Suppressor macrophage treated with lipopolysaccharide for 4 hours (primary cell): ENCODE data around the gene TP53RK.

Source experiments
- DNase-seq: peaks from one replicate; pipeline ENCODE4 v3.0.0-alpha.2; 2020

TP53RK gene

GRCh38 chr20:46689082-46689753 lies at the start of gene TP53RK:
Gene TP53RK, minus strand, starts transcription at chr20:46689444. Its CDS starts 30 bp downstream, at chr20:46689414.
- peak; percentile 100 for DNase-seq

GRCh38 chr20:46735436-46735835 lies 46.2 kb upstream of the TP53RK start:
- no peak for DNase-seq

DNA sequence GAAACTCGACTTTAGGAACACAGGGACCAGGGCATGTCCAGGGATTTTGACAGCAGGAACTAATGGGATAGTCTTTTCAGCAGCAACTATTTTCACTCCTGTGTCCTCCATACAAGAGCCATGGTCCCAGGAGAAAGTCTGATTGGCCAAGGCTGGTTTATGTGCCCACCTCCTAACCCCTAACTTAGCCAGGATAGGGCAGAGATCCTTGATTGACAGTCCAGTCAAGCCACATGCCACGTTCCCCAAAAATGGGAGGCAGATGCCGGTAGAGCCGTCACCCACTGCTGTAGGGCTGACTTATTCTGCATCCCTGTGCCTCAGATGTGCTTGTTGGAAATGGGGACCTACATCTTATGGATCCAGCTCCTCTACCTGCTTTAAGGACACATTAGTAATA lies 42.5 kb upstream of the TP53RK start:
- DNase-seq: no peak

DNA sequence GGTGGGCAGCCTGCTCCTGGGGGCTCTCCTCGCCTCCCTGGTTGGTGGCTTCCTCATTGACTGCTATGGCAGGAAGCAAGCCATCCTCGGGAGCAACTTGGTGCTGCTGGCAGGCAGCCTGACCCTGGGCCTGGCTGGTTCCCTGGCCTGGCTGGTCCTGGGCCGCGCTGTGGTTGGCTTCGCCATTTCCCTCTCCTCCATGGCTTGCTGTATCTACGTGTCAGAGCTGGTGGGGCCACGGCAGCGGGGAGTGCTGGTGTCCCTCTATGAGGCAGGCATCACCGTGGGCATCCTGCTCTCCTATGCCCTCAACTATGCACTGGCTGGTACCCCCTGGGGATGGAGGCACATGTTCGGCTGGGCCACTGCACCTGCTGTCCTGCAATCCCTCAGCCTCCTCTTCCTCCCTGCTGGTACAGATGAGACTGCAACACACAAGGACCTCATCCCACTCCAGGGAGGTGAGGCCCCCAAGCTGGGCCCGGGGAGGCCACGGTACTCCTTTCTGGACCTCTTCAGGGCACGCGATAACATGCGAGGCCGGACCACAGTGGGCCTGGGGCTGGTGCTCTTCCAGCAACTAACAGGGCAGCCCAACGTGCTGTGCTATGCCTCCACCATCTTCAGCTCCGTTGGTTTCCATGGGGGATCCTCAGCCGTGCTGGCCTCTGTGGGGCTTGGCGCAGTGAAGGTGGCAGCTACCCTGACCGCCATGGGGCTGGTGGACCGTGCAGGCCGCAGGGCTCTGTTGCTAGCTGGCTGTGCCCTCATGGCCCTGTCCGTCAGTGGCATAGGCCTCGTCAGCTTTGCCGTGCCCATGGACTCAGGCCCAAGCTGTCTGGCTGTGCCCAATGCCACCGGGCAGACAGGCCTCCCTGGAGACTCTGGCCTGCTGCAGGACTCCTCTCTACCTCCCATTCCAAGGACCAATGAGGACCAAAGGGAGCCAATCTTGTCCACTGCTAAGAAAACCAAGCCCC lies 36.2 kb upstream of the TP53RK start:
- no peak for DNase-seq

DNA sequence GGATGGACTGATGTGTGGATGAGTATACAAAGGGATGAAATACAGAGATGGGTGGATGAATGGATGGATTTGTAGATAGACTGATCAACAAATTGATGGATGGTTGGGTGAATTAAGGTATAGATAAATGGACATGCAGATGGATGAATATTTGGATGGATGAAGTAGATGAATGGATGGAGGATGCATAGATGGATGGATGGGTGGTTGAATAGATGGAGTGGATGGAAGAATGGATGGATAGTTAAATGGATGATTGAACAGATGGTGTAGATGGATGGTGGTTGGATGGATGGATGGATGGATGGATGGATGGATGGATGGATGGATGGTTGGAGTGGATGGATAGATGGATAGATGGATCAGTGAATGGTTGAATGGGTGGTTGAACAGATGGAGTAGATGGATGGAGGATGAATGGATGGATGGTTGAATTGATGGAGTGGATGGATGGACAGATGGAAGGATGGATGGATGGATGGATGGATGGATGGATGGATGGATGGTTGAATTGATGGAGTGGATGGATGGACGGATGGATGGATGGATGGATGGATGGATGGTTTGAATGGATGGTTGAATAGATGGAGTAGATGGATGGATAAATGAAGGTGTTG lies 35.2 kb upstream of the TP53RK start:
- no peak for DNase-seq

DNA sequence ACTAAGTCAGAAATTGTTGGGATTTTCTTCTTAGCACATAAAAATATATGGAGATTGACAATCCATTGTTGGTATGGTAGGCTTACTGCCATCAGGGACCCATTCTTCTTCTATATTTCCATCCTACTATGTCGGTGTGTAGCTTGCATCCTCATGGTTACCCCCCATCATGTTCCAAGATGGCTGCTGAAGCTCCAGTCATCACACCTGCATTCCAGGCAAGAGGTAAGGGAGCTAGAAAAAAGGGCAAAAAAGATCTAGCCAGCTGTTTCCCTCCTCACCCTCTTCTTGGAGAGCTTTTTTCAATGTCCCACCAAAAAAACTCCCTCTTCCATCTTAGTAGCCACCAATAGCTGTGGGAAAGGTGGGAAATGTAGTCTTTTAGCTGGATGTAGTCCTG lies 33.8 kb upstream of the TP53RK start:
- DNase-seq: no peak

DNA sequence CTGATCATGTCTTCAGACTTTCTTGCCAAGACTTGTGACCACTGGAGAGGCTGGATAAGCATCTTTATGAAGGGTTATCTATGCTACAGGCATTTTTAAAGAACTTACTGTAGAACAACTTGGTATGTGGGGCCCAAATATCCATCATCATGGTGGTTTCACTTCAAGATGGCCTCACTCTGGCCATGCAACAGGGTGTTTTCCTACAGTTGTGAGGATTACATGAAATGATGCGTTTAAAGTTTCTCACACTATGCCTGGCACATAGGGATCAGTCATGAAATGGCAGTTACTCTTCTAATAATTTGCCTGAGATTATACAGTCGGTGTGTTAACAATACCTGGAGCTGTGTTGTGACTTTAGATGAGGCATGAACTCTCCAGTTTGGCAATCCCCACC lies 33.2 kb upstream of the TP53RK start:
- no peak for DNase-seq

- DNase-seq: peak; percentile 7
These were observed 32.2 kb upstream of the TP53RK start for GRCh38 chr20:46721476-46721875.

DNA sequence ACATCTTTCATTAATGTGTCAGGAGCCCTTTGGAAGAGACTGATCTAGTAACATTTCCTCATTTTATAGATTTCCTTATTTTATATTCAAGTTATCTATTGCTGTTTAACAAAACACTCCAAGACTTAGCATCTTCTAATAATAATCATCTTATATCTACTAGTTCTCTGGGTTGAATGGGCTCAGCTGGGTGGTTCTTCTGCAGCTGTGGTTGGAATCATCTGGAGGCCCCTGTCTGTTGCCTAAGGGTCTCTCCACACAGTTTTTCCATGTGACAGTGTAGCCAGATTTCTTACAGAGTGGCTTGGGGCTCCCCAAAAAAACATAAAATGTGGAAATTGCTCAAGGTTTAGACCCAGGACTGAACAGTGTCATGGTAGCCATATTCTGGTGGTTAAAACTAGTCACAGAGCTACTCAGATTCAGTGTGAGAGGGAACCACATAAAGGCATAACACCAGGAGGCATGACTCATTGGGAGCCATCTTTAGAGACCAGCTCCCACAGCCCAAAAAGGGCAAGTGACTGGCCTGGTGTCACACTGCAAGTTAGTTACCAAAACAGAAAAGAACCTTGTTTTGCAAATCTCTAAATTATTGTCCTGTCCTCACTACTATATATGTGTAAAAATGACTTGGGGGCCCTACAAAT lies 31.7 kb upstream of the TP53RK start:
- DNase-seq: peak; percentile 10

DNA sequence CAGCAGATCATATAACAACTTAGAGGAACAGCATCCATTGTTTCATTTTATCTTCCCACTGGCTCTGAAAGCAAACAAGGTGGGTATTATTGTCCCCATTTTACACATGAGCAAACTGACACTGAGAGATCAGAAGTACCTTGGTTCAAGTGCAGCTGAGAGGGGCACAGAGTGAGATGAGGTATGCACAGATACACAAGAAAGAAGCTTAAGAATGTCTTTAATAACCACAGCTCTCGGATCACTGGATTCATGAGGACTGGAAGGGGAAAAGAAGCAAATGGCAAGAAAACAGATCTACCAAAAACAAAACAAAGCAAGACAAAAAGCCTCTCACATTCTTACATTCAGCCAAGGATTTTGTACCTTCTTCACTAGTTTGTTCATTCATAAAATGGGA lies 30.8 kb upstream of the TP53RK start:
- DNase-seq: no peak

GRCh38 chr20:46717818-46718541 lies 28.7 kb upstream of the TP53RK start:
- no peak for DNase-seq

- no peak for DNase-seq
These were observed 26.1 kb upstream of the TP53RK start for GRCh38 chr20:46715292-46715756.

GRCh38 chr20:46713957-46714834 lies 25.0 kb upstream of the TP53RK start:
- DNase-seq: no peak

DNA sequence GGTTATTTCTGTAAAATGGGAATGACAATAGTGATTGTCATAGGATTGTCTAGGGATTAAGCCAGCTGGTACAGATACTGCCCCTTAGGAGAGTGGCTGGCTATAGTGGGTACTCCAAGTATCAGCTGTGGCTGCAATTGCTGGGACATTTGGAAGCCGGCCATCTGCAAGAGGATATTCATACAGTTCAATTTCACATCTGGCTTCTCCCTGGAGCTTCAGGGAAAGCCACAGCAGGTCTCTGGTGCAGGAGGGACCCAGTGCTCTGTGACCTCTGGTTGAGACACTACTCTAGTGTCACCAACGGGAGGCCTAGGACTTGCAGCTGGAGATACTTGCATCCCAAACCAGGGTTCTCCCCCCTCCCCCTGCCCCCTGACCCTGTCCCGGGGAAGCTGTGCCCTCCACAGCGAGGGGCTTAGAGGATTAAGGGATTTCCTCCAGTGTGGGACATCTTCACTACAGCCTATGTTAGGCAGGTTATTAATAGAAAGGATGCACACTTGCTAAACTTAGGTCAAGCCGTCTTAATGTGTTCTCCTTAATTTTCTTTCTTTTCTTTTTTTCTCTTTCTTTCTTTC lies 22.9 kb upstream of the TP53RK start:
- DNase-seq: no peak

DNA sequence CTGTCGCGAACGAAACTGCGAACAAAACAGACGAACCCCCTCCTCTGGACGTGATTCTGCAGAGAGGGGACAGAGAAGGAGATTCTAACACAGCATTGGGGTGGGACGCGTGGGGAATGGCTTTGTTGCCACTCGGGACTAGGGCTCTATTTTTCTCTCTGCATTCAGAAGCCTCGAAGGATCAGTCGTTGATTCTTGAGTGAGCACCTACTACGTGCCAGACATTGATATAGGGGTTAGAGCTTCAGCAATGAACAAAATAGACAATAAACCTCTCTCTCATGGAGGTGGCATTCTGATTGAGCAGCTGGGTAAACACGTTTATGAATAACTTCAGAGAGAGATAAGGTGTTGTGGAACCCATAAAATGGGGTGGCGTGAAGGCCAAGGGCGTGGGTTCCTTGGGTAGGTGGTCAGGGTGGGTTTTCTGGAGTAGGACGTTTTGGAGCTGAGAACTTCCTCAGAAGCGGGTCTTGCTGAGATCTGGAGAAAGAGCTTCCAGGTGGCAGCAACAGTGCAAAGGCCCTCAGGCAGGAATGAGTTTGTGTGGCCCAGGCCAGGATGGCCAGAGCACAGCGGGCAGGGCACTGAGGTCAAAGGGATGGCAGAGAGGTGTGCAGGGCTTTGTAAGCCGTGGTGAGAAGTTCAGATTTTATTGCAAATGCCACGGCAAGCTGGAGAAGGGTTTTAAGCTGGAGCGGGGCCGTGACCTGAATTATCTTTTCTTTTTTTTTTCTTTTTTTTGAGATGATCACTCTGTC lies 21.1 kb upstream of the TP53RK start:
- DNase-seq: no peak

- DNase-seq: no peak
These were observed 20.4 kb upstream of the TP53RK start, which contains the start of gene SLC2A10 for GRCh38 chr20:46709459-46710152. Gene SLC2A10, plus strand, starts transcription at chr20:46709649. Its CDS starts 88 bp downstream, at chr20:46709737.

GRCh38 chr20:46709055-46709458 lies 19.8 kb upstream of the TP53RK start:
- DNase-seq: no peak

GRCh38 chr20:46708172-46708860 lies 19.1 kb upstream of the TP53RK start:
- DNase-seq: no peak

DNA sequence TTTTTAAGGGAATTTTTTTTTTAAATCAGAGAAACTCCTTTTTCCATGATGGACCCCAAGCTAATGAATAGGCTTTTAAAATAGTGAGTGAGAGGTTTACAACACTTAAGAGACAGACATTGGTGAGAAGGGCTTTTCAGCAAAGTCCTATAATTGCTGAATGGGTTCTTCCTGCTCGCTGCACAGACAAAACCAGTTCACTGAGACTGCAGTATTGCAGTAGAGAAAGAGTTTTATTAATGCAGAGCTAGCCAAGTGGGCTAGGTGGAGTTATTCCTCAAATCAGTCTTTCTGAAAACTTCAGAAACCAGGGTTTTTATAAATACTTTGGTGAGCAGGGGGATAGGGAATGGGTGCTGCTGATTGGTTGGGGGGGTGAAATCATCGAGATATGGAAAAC lies 17.0 kb upstream of the TP53RK start:
- DNase-seq: no peak
